ENCODE data around the gene RNGTT. TPM values are rescaled to one million over a fixed set of nuclear protein-coding genes. Genes with fewer than 3 reads are reported as not detected.

The RNGTT gene
- total RNA-seq, 1 experiment from 2014 or later = 19.4 TPM

- DNase-seq = no peak
- Mint-ChIP-seq H3K27ac (ENCODE audit: unreplicated experiment) (no peak overlapping the region), H3K36me3 (ENCODE audit: insufficient read depth, unreplicated experiment) (no peaks in the 10 kb centered on the region), H3K9me3 (ENCODE audit: low read depth, unreplicated experiment) (no peaks in the 10 kb centered on the region), H3K4me3 (ENCODE audit: low read depth, unreplicated experiment) (no peak overlapping the region), H3K4me1 (ENCODE audit: low read depth, unreplicated experiment) (peaks cover 16% of the 10 kb centered on the region), H3K27me3 (ENCODE audit: unreplicated experiment) (no peaks in the 10 kb centered on the region)
- no TSS peak for BruUV-seq (replicated peaks)
- intact Hi-C loops (cut with micrococcal nuclease; ENCODE audit: unreplicated experiment) = no loop called here
- CTCF ChIA-PET = interaction anchor here (0.7 kb wide), 1 partner anchor 153 kb away, joined by 3 read pairs; no protein-coding TSS in a partner anchor
- TF ChIP-seq CTCF (IDR thresholded peaks at IDR 0.05; ENCODE audit: unreplicated experiment) = no peak
These were observed 45.5 kb upstream of the RNGTT start for GRCh38 chr6:89008815-89009374.

GRCh38 chr6:89008001-89008814, 44.8 kb upstream of the RNGTT start:
- BruUV-seq (replicated peaks) = no TSS peak
- Mint-ChIP-seq H3K27ac (ENCODE audit: unreplicated experiment) (no peak overlapping the region), H3K36me3 (ENCODE audit: insufficient read depth, unreplicated experiment) (no peaks in the 10 kb centered on the region), H3K4me1 (ENCODE audit: low read depth, unreplicated experiment) (peaks cover 16% of the 10 kb centered on the region), H3K27me3 (ENCODE audit: unreplicated experiment) (no peaks in the 10 kb centered on the region), H3K4me3 (ENCODE audit: low read depth, unreplicated experiment) (peak overlapping the region; percentile 11), H3K9me3 (ENCODE audit: low read depth, unreplicated experiment) (no peaks in the 10 kb centered on the region)
- TF ChIP-seq CTCF (IDR thresholded peaks at IDR 0.05; ENCODE audit: unreplicated experiment) = no peak
- DNase-seq = no peak
- intact Hi-C loops (cut with micrococcal nuclease; ENCODE audit: unreplicated experiment) = no loop called here
- CTCF ChIA-PET = interaction anchor here (0.7 kb wide), 1 partner anchor 153 kb away, joined by 3 read pairs; no protein-coding TSS in a partner anchor

GRCh38 chr6:89007209-89008000, 44.0 kb upstream of the RNGTT start:
- Mint-ChIP-seq H3K27me3 (ENCODE audit: unreplicated experiment) (no peaks in the 10 kb centered on the region), H3K4me3 (ENCODE audit: low read depth, unreplicated experiment) (peak overlapping the region; percentile 11), H3K36me3 (ENCODE audit: insufficient read depth, unreplicated experiment) (no peaks in the 10 kb centered on the region), H3K27ac (ENCODE audit: unreplicated experiment) (no peak overlapping the region), H3K9me3 (ENCODE audit: low read depth, unreplicated experiment) (no peaks in the 10 kb centered on the region), H3K4me1 (ENCODE audit: low read depth, unreplicated experiment) (peaks cover 16% of the 10 kb centered on the region)
- peak; percentile 14 for DNase-seq
- intact Hi-C loops (cut with micrococcal nuclease; ENCODE audit: unreplicated experiment) = no loop called here
- BruUV-seq (replicated peaks) = no TSS peak
- CTCF ChIA-PET = interaction anchor here (0.7 kb wide), 1 partner anchor 517 kb away, joined by 3 read pairs; no protein-coding TSS in a partner anchor
- no peak for TF ChIP-seq CTCF (IDR thresholded peaks at IDR 0.05; ENCODE audit: unreplicated experiment)

GRCh38 chr6:89002523-89002922, 39.1 kb upstream of the RNGTT start:
- no peak for TF ChIP-seq CTCF (IDR thresholded peaks at IDR 0.05; ENCODE audit: unreplicated experiment)
- Mint-ChIP-seq H3K27ac (ENCODE audit: unreplicated experiment) (no peak overlapping the region), H3K9me3 (ENCODE audit: low read depth, unreplicated experiment) (no peaks in the 10 kb centered on the region), H3K4me3 (ENCODE audit: low read depth, unreplicated experiment) (no peak overlapping the region), H3K36me3 (ENCODE audit: insufficient read depth, unreplicated experiment) (no peaks in the 10 kb centered on the region), H3K27me3 (ENCODE audit: unreplicated experiment) (no peaks in the 10 kb centered on the region), H3K4me1 (ENCODE audit: low read depth, unreplicated experiment) (peaks cover 10% of the 10 kb centered on the region)
- no TSS peak for BruUV-seq (replicated peaks)
- CTCF ChIA-PET = interaction anchor here (0.6 kb wide), 1 partner anchor 78 kb away, joined by 4 read pairs; the partner anchor contains the start of gene PNRC1
- intact Hi-C loops (cut with micrococcal nuclease; ENCODE audit: unreplicated experiment) = no loop called here
- DNase-seq = no peak
